ENCODE results near the gene MYH3.

MYH3 gene

DNA sequence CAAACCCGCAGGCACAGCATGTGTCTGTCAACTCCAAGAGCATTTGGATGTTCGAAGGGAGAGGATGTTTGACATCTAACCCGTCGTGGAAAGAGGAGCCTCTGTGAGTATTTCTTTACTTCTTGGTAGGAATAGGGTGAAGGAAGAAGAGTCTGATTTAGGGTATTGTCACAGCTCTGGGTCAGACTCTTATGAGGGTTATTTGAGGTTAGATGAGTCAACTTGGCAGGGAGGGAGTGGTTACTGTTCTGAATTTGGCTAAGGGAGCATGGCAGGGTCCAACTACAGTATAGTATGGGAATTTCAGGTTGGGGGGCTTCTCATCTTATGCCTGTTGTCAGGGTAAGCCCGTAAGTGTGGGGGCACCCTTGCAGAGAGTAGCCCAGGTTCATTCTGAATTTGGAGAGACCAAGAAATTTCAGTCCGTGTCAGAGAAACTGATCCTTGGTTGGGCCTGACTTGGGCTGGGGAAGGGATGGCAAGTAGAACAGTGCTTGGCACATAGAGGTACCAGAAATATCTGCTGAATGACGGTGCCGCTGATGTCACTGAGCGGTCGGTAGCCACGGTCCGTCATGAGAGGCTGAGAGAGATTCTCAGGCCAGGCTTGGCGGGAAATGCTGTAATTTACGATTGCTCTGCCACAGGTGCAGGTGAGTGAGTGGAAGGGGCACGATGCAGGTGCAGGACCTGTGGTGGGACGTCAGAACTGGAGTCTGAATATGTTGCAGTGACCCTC is 43.2 kb downstream of the MYH3 start:
- DNase-seq = no peak

DNA sequence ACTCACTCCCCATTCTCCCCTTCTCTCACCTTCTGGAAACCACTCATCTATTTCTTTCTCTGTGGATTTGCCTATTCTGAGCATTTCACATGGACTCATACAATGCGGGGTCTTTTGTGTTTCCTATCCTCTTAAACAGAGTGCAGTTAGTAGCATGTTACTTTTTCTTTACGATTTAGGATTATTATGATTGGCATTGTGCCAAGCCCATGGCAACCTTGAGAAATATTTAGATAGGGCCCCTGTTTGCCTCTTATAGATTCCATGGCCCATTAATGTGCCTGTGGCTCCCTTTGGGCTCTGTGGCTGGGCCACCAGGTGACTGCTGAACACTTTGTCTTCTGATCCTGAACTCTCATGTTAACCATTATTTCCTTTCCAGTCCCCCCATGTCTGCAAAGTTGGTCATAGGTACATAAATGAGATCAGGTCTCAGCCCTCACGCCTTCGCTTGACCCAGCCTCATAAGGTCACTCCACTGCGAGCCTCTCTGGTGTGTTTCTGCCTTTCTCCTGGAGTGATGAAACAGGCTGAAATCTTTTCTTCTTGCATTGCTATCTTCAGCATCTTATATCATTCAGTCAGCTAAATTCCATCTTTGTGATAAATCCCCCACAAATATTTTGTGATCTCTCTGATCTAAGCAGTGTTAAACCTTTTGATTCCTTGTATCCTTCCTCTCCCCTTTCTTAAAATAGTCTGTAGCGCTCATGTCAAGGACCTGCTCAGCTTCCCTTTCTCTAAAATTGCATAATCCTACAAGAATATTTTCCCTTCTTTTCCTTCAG is 44.0 kb downstream of the MYH3 start:
- no peak for DNase-seq

DNA sequence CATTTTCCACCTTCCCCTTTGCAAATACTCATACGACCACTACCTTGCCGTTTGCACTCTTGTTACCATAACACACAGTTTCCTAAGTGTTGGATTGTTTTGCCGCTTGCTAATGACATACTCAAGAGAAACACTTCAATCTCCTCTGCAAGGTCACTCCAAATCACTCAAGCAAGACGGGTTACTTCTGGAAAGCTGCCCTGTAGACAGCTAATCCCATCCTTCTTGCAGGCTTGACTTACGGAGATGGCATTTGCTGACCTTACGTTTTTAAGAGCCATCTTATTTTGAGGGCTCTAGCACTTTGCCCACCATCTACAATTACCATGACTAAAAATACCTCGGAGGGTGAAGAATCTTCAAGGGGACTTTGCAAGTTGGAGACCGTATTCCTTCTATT is 46.2 kb downstream of the MYH3 start:
- DNase-seq = no peak

DNA sequence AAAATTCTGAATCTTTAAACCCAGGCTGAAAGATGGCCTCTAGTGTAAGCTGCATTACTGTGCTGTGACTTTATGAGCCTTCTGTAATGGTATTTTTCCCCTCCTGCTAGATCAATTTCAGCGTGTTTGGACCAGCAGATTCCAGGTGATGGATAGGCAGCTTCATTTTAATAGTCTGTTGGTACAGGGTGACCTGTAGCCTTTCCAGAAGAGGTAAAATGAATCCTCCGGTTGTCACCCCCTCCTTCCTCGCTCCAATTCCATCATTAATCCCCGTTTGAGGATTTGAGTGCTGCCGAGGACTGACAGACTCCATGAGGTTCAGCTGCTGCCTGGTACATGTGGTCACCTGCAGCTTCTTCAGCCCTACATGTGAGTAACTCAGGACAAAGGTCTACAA is 48.9 kb downstream of the MYH3 start:
- no peak for DNase-seq

DNA sequence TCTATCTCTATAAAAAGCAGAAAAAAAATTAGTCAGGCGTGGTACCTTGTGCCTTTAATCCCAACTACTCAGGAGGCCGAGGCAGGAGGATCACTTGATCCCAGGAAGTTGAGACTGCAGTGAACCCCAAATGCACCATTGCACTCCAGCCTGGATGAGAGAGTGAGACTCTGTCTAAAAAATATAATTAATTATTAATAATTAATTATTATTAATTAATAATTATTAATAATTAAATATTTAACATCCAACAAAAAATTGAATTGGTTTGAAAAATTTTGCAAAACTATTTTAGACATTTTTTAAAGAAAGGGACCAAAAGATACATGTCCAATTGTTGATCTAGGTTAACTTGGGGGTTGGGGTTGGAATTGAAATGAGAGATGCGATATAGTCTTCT is 51.0 kb downstream of the MYH3 start:
- DNase-seq = no peak

DNA sequence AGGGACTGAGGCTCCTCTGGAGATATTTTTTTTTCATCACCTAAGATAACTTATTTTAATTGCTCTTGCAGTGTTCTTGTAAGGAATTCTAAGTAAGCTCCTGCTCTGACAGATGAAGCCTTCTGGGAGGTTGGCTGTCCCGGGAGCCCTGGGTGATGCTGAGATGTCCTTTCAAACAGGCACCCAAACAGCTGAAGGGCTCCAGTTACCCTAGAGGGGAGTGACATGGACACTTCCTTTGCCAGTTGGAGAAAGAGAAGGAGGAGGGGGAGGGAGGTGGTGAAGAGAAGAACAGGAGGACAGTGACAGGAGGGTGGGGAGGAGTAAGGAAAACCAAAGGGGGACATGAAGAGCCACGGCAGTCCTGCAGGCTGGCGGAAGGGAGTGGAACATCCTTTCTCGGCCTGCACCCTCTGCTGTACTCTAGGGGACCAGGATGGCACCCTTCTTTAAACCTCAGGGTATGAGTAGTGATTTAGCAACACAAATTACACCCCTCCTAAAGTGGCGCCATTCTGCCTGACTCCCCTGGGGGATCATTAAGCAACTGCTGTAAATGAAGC is 51.8 kb downstream of the MYH3 start:
- no peak for DNase-seq

DNA sequence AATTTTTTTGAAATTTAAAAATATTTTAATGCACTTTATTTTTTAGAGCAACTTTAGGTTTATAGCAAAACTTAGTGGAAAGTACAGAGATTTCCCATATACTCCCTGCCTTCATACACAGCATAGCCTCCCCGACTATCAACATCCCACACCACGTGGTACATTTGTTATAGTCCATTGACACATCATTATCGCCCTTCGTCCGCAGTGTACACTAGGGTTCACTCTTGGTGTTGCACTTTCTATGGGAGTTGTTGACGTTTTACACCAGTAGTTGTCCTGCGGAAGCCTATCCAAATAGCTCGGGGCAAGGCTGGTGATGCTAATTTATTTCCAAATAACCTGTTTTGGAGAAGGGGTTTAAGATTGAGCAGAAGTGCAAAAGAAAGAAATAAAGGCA is 52.6 kb downstream of the MYH3 start:
- DNase-seq = no peak

DNA sequence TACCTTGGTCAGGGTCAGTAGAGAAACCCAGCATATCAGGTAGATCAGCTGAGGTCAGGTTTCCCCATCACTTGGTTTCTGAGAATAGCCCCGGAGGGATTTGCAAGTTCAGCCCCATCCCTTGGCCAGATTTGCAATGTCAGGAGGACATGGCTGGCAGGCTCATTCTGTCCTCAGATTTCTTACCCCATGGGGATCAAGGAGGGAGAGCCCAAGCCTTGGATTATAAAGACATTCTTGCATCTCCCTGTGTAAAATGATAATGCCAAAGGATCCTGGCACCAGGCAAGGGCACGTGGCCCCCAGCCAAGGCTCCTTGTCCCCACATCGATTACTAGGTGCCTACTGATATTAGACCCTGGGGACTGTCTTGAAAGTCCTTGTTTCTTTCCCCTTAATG is 53.2 kb downstream of the MYH3 start:
- DNase-seq = no peak

DNA sequence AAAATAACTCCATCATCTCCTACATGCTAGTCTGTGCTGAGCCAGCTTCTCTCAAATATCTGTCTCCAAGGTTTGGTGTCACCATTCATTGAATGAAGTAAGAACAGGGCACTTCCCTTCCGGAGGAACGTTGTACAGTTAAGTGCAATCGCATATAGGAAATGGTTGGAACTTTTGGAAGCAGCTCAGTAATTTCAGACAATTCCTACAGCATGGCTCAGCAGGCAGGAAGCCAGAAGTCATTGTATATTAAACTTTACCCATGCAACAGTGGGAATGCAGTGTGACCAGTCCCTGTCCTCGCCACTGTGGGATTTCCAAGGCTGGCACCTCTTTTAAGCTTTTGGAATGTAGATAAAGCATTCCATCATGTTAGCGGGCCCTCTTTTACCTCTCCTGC is 56.5 kb downstream of the MYH3 start:
- no peak for DNase-seq

DNA sequence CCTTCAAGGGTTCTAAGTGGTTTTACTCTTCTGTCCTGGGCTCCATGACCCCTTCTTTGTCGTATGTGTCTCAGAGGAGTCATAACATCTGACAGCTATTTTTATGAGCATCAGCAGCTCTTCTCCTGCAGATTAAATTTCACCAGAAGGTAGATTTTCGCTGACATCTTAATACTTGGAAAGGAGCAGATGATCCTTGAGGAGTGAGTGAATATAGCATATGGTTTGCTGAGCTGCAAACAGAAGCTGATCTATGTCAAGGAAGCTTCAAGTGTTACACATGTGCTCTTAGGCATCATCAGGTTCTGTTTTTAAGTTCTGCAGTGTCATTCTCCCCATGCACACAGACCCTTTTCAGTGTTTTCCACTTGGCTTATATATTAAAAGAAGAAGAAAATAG is 58.5 kb downstream of the MYH3 start:
- no peak for DNase-seq

DNA sequence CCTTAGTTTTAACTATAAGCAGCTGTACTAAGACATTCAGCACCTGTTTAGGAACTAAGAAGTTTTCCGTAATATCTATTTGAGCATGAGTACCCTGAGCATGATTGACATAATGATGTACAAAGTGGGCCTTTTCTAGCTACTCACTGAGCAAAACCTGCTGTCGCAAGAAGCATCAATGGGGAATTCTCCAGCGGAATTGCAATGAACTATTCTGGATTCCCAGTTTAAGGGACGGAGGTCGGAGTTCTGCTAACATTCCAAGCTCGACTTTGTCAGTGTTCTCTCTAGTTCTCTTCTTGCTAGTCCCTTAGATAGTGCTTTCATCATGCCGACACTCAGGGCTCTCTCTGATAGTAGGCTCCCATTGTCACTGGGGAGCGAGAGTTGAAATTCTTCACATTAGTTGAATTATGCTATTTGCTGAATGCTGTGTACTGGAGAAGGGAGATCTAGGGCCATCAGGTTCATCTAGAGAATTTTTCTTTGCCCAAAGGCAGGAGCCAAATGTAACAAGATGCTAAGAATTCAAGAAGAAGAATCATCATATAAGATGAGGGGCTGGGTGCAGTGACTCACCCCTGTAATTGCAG is 67.5 kb downstream of the MYH3 start:
- no peak for DNase-seq

DNA sequence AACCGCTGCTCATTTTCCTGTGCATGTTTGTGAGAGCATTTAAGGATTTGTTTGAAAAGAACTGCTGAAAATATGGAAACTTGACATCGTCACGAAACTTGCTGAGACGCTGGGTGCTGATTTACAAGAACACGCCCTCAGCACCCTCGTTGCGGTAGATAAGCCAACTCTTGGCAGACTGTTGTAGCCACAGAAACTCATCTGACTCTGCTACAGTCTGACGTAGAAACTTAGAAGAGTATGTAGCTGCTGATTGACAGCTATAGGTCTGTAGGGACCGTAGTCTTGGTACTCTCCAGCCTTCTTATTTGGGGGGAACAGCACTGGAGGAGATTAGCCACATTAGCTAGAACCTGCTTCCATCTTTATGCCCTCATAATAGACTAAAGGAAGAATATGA is 71.6 kb downstream of the MYH3 start:
- DNase-seq = no peak

DNA sequence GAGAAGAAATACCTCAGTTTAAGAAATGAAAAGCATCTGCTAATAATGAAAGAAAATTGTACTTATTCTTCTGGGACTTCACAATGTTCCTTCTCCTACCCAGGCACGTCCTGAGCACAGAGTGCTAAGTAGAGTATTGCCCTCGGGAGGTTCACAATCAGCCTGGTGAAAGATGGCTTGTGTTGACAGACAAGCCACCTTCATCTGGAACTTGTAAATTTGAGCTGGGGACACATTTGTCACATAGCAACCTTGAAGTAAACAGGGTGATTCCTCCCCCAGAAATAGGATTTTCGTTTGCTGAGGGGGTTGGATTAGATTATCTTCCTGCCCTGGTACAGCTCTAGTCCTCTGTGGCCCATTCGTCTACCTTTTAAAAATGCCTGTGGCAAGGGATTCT is 73.3 kb downstream of the MYH3 start:
- no peak for DNase-seq

DNA sequence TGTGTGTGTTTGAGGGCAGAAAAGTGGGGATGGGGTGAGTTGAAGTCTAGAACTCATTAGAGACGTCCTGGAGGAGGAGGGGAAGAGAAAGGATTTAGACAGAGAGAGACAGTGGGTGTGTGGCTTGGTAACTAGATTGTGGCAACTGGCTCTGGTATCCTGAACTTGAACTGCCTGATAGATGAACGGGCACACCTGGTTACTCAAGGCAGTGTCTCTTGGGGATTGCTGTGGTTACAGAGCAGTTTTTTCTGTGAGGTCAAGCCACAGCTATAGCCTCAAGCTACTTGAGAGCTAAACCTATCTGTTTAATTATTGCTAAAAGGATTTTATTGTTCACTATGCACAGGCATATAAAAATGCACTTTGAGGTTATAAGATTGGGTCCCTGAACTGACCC is 77.8 kb downstream of the MYH3 start:
- DNase-seq = no peak

Data from NCI-H187 (cell line).